Measurements from ENCODE around the gene ANKRD34B.

DNA sequence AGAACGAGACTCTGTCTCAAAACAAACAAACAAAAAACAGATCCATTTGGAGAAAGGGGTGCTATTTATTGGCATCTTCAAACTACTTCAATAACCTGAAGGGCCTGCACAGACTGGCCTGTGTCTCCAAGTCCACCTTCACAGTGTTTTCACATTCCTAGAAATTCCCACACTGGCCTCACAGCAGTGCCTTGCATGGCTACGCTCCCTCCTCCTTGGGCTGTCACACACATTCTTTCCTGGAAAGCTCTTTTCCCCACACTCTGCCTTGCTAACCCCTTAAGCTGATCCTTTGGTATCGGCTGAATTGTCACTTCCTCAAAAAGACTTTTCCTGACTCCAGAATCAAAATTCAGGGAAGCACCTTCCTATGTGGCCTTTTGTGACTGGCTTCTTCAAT is 62.4 kb downstream of the ANKRD34B start:
- TF ChIP-seq ARNT (IDR thresholded peaks at IDR 0.05) = no peak
- no peak for TF ChIP-seq TARDBP (IDR thresholded peaks at IDR 0.05)
- TF ChIP-seq FOXK2 (IDR thresholded peaks at IDR 0.05) = no peak
- no peak for TF ChIP-seq LEF1 (IDR thresholded peaks at IDR 0.05; ENCODE audit: borderline replicate concordance)
- TF ChIP-seq FOXM1 (IDR thresholded peaks at IDR 0.05; ENCODE audit: borderline replicate concordance) = no peak
- no peak for TF ChIP-seq SP1 (IDR thresholded peaks at IDR 0.05)
- no peak for TF ChIP-seq ELF4 (IDR thresholded peaks at IDR 0.05)
- TF ChIP-seq ZNF384 (IDR thresholded peaks at IDR 0.05) = no peak
- TF ChIP-seq BHLHE40 (IDR thresholded peaks at IDR 0.05; ENCODE audit: borderline replicate concordance) = no peak

Data from HEK293T (cell line).